ENCODE data around the gene STMP1. TPM values are rescaled to one million over a fixed set of nuclear protein-coding genes. Genes with fewer than 3 reads are reported as not detected.
A peak's percentile ranks its signal among the peaks of the same experiment; 100 is the strongest.
"Not testable (repeated sequence)": the region's sequence is repeated elsewhere in the genome, so short reads cannot be mapped to it uniquely, and the experiment has no call there.

Gene STMP1
- total RNA-seq, 1 donor from 2014 or later: 13.5 TPM

DNA sequence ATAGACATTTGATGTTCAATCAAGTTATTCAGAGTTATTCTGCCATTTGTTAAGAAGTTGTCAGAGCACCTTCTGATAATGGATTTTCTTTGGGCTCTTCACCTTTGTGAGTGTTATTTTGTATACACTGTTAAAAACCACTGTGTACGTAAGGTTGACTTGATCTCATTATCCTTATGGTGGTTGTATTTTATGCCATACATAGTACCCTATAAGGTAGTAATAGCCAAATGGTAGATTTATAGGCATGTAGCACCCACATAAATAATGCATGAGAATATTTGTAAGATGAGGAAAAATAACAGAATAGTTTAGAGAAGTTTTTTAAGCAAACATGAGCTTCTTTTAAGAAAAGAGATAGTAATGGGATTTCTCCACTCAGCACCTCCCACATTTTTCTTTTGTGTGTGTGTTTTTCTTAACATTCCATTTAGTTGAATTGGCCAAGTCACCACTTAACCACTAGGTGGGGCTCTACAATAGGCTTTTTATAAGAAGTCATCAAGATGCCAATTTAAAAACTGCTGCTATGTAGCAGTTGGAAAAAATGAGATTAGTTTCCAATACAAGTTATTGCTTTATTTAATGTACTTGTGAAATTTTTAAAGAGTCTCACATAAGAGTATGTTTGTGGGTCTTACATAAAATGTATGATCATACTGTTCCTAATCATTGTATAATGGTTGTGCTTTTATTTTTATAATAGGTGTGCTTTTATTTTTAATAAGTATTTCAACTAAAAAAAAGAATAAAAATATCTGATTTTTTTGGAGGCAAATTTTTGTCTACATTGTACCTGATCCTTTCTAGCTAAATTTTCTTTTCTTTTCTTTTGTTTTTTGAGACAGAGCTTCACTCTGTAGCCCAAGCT, 41.1 kb upstream of the STMP1 start:
- no peak overlapping the region for H3K27ac ChIP-seq
- H3K4me1 ChIP-seq: no peaks in the 10 kb centered on the region
- H3K27me3 ChIP-seq: no peaks in the 10 kb centered on the region
- H3K4me3 ChIP-seq: no peak overlapping the region
- no peak for DNase-seq (ENCODE audit: extremely low spot score in 2 of 2)
- intact Hi-C loops (cut with DNase I): no loop called here
- H3K9me3 ChIP-seq: no peaks in the 10 kb centered on the region
- TF ChIP-seq, protein P1, sequence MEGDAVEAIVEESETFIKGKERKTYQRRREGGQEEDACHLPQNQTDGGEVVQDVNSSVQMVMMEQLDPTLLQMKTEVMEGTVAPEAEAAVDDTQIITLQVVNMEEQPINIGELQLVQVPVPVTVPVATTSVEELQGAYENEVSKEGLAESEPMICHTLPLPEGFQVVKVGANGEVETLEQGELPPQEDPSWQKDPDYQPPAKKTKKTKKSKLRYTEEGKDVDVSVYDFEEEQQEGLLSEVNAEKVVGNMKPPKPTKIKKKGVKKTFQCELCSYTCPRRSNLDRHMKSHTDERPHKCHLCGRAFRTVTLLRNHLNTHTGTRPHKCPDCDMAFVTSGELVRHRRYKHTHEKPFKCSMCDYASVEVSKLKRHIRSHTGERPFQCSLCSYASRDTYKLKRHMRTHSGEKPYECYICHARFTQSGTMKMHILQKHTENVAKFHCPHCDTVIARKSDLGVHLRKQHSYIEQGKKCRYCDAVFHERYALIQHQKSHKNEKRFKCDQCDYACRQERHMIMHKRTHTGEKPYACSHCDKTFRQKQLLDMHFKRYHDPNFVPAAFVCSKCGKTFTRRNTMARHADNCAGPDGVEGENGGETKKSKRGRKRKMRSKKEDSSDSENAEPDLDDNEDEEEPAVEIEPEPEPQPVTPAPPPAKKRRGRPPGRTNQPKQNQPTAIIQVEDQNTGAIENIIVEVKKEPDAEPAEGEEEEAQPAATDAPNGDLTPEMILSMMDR (IDR thresholded peaks at IDR 0.05): peak; percentile 23 to 71 (median 63)
- TF ChIP-seq POLR2A (IDR thresholded peaks at IDR 0.05): no peak
- H3K36me3 ChIP-seq: peaks cover 0 to 69% of the 10 kb centered on the region in 2 donors

DNA sequence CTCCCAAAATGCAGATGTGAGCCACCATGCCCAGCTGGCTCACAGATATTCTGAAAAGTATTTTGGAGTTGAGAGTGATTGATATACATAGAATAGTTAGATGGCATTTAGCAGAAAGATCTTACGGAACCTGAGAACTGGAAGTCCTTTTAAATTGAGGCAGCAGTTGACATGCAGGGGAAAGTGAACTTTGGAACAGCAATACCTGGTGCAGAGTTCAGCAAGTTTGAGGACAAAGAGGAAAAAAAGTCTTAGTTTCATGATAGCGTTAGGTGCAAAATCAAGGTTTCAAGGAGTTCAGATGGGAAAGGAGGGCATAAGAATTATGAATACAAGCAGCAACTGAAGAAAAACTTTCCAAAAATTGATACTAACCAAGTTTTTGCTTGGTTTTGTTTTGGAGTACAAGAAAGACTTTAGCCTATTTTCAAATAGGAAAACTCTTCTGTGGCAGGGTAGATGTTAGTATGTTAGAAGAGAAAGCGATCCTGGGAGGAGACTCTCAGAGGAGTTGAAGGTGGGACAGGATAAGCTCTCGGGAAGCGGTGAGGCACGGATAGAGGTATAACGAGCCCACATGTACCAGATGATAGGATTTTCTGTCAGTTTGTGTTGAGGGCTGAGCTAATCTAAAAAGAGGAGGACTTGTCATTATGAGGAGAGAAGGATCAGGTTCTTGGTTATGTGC, 28.0 kb upstream of the STMP1 start:
- Histone ChIP-seq H3K4me1 (no peaks in the 10 kb centered on the region), H3K36me3 (peaks cover 0 to 50% of the 10 kb centered on the region in 2 donors), H3K9me3 (no peaks in the 10 kb centered on the region), H3K27ac (no peak overlapping the region), H3K4me3 (no peak overlapping the region), H3K27me3 (no peaks in the 10 kb centered on the region)
- TF ChIP-seq POLR2A (IDR thresholded peaks at IDR 0.05) (no peak), POLR2AphosphoS5 (IDR thresholded peaks at IDR 0.05; ENCODE audit: insufficient read depth in 1 of 2, low read depth in 1 of 2) (no peak)
- TF ChIP-seq, protein P1 (IDR thresholded peaks at IDR 0.05): no peak
- intact Hi-C loops (cut with DNase I): no loop called here
- DNase-seq (ENCODE audit: extremely low spot score in 2 of 2): no peak

DNA sequence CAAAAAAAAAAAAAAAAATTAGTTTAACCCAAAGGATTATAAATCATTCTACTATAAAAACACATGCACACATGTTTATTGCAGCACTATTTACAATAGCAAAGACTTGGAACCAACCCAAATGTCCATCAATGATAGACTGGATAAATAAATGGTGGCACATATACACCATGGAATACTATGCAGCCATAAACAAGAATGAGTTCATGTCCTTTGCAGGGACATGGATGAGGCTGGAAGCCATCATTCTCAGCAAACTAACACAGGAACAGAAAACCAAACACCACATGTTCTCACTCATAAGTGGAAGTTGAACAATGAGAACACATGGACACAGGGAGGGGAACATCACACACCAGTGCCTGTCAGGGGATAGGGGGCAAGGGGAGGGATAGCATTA, 22.6 kb upstream of the STMP1 start:
- intact Hi-C loops (cut with DNase I): loop anchor here (10.0 kb wide), 1 partner anchor 365 kb away; no protein-coding TSS in a partner anchor
- DNase-seq (ENCODE audit: extremely low spot score in 2 of 2); H3K4me1 ChIP-seq; H3K9me3 ChIP-seq; H3K27ac ChIP-seq; H3K27me3 ChIP-seq; H3K4me3 ChIP-seq: not testable (repeated sequence)
- H3K36me3 ChIP-seq: peaks cover 0 to 64% of the 10 kb centered on the region in 2 donors

DNA sequence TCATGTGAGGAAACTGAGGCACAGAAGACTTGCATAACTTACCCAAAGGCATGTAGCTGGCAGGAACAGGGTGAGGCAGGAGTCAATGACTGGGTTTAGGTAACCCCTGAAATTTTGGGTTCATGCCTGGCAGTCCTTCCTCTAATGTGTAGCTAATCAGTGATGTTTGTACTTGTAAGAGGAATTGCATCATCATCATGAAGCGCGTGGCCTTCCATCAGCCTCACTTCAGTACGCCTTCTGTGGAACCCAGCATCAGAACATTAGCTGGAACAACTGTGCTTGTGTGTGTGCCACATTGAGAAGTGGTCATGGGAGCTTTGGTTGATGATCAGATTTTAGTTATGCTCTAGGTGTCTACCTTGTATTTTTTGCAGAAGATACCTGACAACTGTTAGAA, 18.2 kb upstream of the STMP1 start:
- H3K27me3 ChIP-seq: no peaks in the 10 kb centered on the region
- intact Hi-C loops (cut with DNase I): loop anchor here (10.0 kb wide), 1 partner anchor 369 kb away; no protein-coding TSS in a partner anchor
- H3K9me3 ChIP-seq: no peaks in the 10 kb centered on the region
- no peak overlapping the region for H3K4me3 ChIP-seq
- TF ChIP-seq, protein P1 (IDR thresholded peaks at IDR 0.05): no peak
- TF ChIP-seq POLR2A (IDR thresholded peaks at IDR 0.05) (no peak), POLR2AphosphoS5 (IDR thresholded peaks at IDR 0.05; ENCODE audit: insufficient read depth in 1 of 2, low read depth in 1 of 2) (no peak)
- H3K4me1 ChIP-seq: no peaks in the 10 kb centered on the region
- DNase-seq (ENCODE audit: extremely low spot score in 2 of 2): no peak
- peaks cover 0 to 61% of the 10 kb centered on the region in 2 donors for H3K36me3 ChIP-seq
- H3K27ac ChIP-seq: no peak overlapping the region

DNA sequence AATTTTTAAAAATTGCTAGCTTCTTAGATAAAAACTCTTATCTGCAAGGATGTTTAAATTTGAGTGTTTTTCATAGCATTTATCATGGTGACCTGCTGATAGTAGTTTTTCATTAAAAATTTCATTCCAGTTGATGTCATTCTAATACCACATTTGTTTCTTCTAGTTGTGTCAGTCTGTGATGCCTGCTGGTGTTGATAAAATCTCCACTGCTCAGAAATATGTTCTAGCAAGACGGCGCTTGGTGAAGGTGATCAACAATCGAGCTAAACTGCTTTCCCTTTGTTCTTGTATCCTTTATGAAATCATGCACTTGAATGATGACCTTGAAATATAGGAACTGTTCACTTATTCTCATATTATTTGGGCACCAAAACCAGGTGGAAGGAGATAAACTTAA, 17.6 kb upstream of the STMP1 start:
- Histone ChIP-seq H3K4me3 (no peak overlapping the region), H3K4me1 (no peaks in the 10 kb centered on the region), H3K9me3 (no peaks in the 10 kb centered on the region), H3K36me3 (peaks cover 0 to 58% of the 10 kb centered on the region in 2 donors), H3K27ac (no peak overlapping the region), H3K27me3 (no peaks in the 10 kb centered on the region)
- intact Hi-C loops (cut with DNase I): loop anchor here (10.0 kb wide), 1 partner anchor 370 kb away; no protein-coding TSS in a partner anchor
- no peak for DNase-seq (ENCODE audit: extremely low spot score in 2 of 2)
- TF ChIP-seq POLR2A (IDR thresholded peaks at IDR 0.05): no peak
- TF ChIP-seq, protein P1 (IDR thresholded peaks at IDR 0.05): no peak
- no peak for TF ChIP-seq POLR2AphosphoS5 (IDR thresholded peaks at IDR 0.05; ENCODE audit: insufficient read depth in 1 of 2, low read depth in 1 of 2)

Data from vagina (tissue), 2 donors.